Muscle of leg (tissue), 11 donors: ENCODE measurements around the gene STAB2. TPM values are rescaled to one million over a fixed set of nuclear protein-coding genes. Genes with fewer than 3 reads are reported as not detected.

Source experiments
- DNase-seq: peaks from one replicate; pipeline ENCODE4 v3.0.0; 2013
- H3K27ac ChIP-seq: one replicate; pipeline ENCODE4 v1.5.1; 2013; ENCODE audit warnings: mild to moderate bottlenecking, low read length, control low read depth
- H3K27me3 ChIP-seq: one replicate; pipeline ENCODE4 v1.6.1; 2013; ENCODE audit warnings: low read length; ENCODE audit not compliant: control insufficient read depth, insufficient read depth
- H3K36me3 ChIP-seq: one replicate; pipeline ENCODE4 v1.6.1; 2013; ENCODE audit warnings: low read length; ENCODE audit not compliant: control insufficient read depth, insufficient read depth
- H3K4me1 ChIP-seq: one replicate; pipeline ENCODE4 v1.6.1; 2013; ENCODE audit warnings: low read length; ENCODE audit not compliant: control insufficient read depth, insufficient read depth
- H3K4me3 ChIP-seq: one replicate; pipeline ENCODE4 v1.5.1; 2013; ENCODE audit warnings: low read length, control low read depth
- H3K9me3 ChIP-seq: replicated peaks from 2 replicates; pipeline ENCODE4 v1.6.1; 2013; ENCODE audit warnings: low read depth, low read length; ENCODE audit not compliant: control insufficient read depth
- WGBS: methylation state at CpG from one replicate; pipeline ENCODE4 v1.1.5; 2013; ENCODE audit warnings: missing lambda C conversion rate; ENCODE audit not compliant: insufficient coverage; 5-methylcytosine and 5-hydroxymethylcytosine counted together
- polyA plus RNA-seq, 8 donors: library from polyadenylated mRNA; unstranded; fragments of 120-200 nt; gene quantifications; one replicate each; pipeline versions ENCODE4 v1.2.1 to v1.2.3, GENCODE V29; 2013; ENCODE audit warnings: inconsistent platforms in 1 of 8, low replicate concordance in 1 of 8; ENCODE audit not compliant: insufficient read length in 8 of 8, insufficient read depth in 1 of 8
- total RNA-seq: library from RNA; stranded (reverse); fragments of 120-200 nt; gene quantifications from one replicate; pipeline ENCODE4 v1.2.4, GENCODE V29; 2013

Gene STAB2
- total and polyA plus RNA-seq, 9 donors, result 0.86 to 6.0 (median 2.5) TPM

DNA sequence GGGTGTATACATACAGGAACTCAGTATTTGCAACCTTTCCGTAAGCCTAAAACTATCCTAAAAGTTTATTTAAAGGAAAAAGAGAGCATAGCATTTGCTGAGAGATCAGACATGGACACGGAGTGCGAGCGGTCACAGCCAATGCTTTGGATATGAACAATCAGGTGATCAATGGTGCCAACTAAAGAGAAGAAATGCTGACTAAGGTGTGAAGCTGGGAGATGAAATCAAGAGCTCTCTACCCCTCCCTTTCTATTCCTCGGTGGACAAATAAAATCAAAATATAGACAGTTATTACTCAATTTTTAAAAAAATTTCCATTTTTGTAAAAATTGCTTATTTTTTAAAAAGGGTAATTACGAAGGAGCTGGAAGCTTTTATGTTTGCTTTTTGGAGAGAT lies 224.7 kb downstream of the STAB2 start:
- no CpG with 5 or more reads among the region's 6 CpGs for WGBS
- no peak overlapping the region for H3K4me3 ChIP-seq
- no peak for DNase-seq
- no peaks in the 10 kb centered on the region for H3K9me3 ChIP-seq
- no peaks in the 10 kb centered on the region for H3K27me3 ChIP-seq
- peaks cover 12% of the 10 kb centered on the region for H3K36me3 ChIP-seq
- H3K27ac ChIP-seq, result no peak overlapping the region
- peaks cover 21% of the 10 kb centered on the region for H3K4me1 ChIP-seq

DNA sequence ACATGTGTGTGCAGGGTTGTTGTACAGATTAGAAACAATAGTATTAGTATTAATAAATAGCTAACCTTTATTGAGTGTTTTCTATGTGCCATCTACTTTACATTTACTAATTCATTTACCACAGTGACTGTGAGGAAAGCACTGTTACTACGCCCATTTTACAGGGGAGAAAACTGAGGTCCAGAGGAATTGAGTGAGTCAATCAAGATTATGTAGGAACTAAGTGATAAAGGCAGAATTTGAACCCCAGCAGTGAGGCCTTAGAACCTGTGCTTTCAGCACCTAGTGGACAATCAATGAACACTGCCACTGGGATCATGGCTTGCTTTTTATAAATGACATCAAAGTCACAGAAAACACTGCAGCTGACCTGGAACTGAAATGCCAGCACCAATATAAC lies 225.7 kb downstream of the STAB2 start:
- H3K27ac ChIP-seq, result no peak overlapping the region
- H3K36me3 ChIP-seq, result peaks cover 12% of the 10 kb centered on the region
- H3K4me1 ChIP-seq, result peaks cover 15% of the 10 kb centered on the region
- no peaks in the 10 kb centered on the region for H3K27me3 ChIP-seq
- H3K9me3 ChIP-seq, result no peaks in the 10 kb centered on the region
- 100% methylated on average over 1 of the region's 1 CpG for WGBS
- no peak overlapping the region for H3K4me3 ChIP-seq
- no peak for DNase-seq

DNA sequence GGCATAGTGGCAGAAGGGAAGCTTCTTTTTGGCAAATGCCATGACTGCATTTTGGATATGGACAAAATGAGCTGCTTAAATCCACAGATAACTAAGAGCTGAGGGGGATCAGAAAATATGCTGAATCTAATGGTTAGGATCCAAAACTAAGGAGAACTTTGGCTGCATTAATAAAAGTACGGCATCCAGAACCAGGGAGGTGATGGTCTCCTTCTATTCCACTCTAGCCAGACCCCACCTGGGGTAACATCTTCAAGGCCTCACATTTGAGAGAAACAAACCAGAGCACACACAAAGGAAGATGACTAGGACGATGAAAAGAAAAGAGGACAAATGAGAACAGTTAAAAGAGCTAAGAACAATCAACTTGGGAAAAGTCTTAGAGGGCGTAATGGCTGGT lies 226.4 kb downstream of the STAB2 start:
- H3K27me3 ChIP-seq, result no peaks in the 10 kb centered on the region
- H3K27ac ChIP-seq, result no peak overlapping the region
- H3K4me3 ChIP-seq, result no peak overlapping the region
- no peaks in the 10 kb centered on the region for H3K9me3 ChIP-seq
- no CpG with 5 or more reads among the region's 3 CpGs for WGBS
- H3K36me3 ChIP-seq, result peaks cover 12% of the 10 kb centered on the region
- no peak for DNase-seq
- peaks cover 9% of the 10 kb centered on the region for H3K4me1 ChIP-seq

DNA sequence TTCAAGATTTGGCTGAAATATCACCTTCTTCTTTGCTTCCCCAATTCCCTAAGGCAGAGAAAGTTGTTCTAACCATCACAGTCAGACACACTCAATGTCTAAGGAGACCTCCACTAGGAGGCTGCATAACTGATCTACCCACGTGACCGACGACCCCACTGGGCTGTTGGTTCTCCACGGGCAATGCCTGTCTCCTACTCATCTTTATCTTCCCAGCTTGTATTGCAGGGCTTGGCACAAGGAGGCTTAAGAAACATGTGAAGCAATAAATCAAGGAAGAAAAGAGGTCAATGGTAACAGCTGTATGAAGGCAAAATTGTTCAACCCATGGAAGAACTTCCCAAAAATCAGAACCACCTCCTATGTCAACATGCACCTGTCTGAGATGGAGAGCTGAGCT lies 226.9 kb downstream of the STAB2 start:
- H3K4me1 ChIP-seq, result peaks cover 8% of the 10 kb centered on the region
- no CpG with 5 or more reads among the region's 4 CpGs for WGBS
- no peak overlapping the region for H3K27ac ChIP-seq
- H3K9me3 ChIP-seq, result no peaks in the 10 kb centered on the region
- H3K27me3 ChIP-seq, result no peaks in the 10 kb centered on the region
- DNase-seq, result no peak
- no peak overlapping the region for H3K4me3 ChIP-seq
- H3K36me3 ChIP-seq, result peaks cover 12% of the 10 kb centered on the region

DNA sequence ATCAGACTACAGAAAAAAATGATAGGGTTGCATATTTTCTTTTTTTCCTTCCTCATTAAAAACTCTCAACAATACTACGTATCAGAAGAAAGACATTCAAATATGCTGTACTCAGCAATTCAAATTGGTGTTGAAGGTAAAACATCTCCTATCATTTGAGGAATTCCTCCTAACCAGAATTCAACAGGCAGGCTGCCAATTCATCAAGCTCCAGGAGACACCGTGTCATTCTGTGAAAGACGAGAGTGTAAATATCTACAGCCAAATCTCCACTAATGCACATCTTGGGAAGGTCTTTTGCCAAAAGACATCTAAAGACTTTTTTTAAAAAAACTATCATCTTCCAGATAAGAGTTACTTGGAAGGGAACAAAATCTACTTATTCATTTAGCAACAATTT lies 227.4 kb downstream of the STAB2 start:
- DNase-seq, result no peak
- no peak overlapping the region for H3K4me3 ChIP-seq
- no peaks in the 10 kb centered on the region for H3K9me3 ChIP-seq
- no peaks in the 10 kb centered on the region for H3K27me3 ChIP-seq
- H3K36me3 ChIP-seq, result peaks cover 12% of the 10 kb centered on the region
- no peak overlapping the region for H3K27ac ChIP-seq
- peaks cover 8% of the 10 kb centered on the region for H3K4me1 ChIP-seq
- WGBS, result no CpG with 5 or more reads among the region's 3 CpGs

Other genes starting within 250 kb of the STAB2 start
- gene C12orf42, start 91.3 kb upstream of the STAB2 start, total RNA-seq, result 1.7 TPM
- gene C12orf42, start 91.3 kb upstream of the STAB2 start, polyA plus RNA-seq, result 1 to 10 TPM in 7 of 8 donors, under 1 TPM in 1; 0.98 to 2.4 (median 1.7) TPM